Stimulated activated CD8-positive, alpha-beta memory T cell treated with anti-CD3 and anti-CD28 coated beads, Interleukin-12 subunit alpha, Interleukin-12 subunit beta, amount 100 ng/mL, for 1 hour (primary cell): ENCODE results near the gene PTP4A2.

Experiments used
- DNase-seq: peaks from one replicate; pipeline ENCODE4 v3.0.0-alpha.2; 2020; ENCODE audit warnings: low read depth

Gene PTP4A2

GRCh38 chr1:31938184-31938975 lies at the start of gene PTP4A2:
TSS of gene PTP4A2 (minus strand) at chr1:31938368. CDS start at chr1:31919065, 19,303 bp downstream.
- DNase-seq = peak; percentile 71

GRCh38 chr1:31987135-31987619 lies 49.0 kb upstream of the PTP4A2 start:
- no peak for DNase-seq

GRCh38 chr1:31985430-31985829 lies 47.3 kb upstream of the PTP4A2 start:
- DNase-seq = no peak

- DNase-seq = peak; percentile 19
These were observed 46.5 kb upstream of the PTP4A2 start for GRCh38 chr1:31984419-31985347.

- no peak for DNase-seq
These were observed 43.8 kb upstream of the PTP4A2 start for GRCh38 chr1:31981972-31982371.

- DNase-seq = no peak
These were observed 43.3 kb upstream of the PTP4A2 start for GRCh38 chr1:31981456-31981839.

GRCh38 chr1:31980835-31981455 lies 42.8 kb upstream of the PTP4A2 start:
- DNase-seq = no peak

- DNase-seq = no peak
These were observed 40.8 kb upstream of the PTP4A2 start for GRCh38 chr1:31978843-31979400.

- DNase-seq = no peak
These were observed 39.4 kb upstream of the PTP4A2 start for GRCh38 chr1:31977385-31978131.

- no peak for DNase-seq
These were observed 38.2 kb upstream of the PTP4A2 start for GRCh38 chr1:31976401-31976800.

- DNase-seq = no peak
These were observed 32.7 kb upstream of the PTP4A2 start for GRCh38 chr1:31970873-31971272.

- DNase-seq = no peak
These were observed 23.4 kb upstream of the PTP4A2 start for GRCh38 chr1:31961536-31961935.

GRCh38 chr1:31959521-31960340 lies 21.6 kb upstream of the PTP4A2 start:
- DNase-seq = no peak

- no peak for DNase-seq
These were observed 19.8 kb upstream of the PTP4A2 start for GRCh38 chr1:31957701-31958674.

- DNase-seq = peak; percentile 68
These were observed 18.0 kb upstream of the PTP4A2 start for GRCh38 chr1:31955917-31956736.

- no peak for DNase-seq
These were observed 16.6 kb upstream of the PTP4A2 start for GRCh38 chr1:31954607-31955283.

GRCh38 chr1:31952825-31953220 lies 14.7 kb upstream of the PTP4A2 start:
- DNase-seq = no peak

- no peak for DNase-seq
These were observed 13.1 kb upstream of the PTP4A2 start for GRCh38 chr1:31951276-31951675.
